ENCODE data around the gene CRY2. TPM values are rescaled to one million over a fixed set of nuclear protein-coding genes. Genes with fewer than 3 reads are reported as not detected.

Gene CRY2
- total RNA-seq, 6 experiments from 2014 or later, result 19.6 to 104 (median 31.5) TPM

DNA sequence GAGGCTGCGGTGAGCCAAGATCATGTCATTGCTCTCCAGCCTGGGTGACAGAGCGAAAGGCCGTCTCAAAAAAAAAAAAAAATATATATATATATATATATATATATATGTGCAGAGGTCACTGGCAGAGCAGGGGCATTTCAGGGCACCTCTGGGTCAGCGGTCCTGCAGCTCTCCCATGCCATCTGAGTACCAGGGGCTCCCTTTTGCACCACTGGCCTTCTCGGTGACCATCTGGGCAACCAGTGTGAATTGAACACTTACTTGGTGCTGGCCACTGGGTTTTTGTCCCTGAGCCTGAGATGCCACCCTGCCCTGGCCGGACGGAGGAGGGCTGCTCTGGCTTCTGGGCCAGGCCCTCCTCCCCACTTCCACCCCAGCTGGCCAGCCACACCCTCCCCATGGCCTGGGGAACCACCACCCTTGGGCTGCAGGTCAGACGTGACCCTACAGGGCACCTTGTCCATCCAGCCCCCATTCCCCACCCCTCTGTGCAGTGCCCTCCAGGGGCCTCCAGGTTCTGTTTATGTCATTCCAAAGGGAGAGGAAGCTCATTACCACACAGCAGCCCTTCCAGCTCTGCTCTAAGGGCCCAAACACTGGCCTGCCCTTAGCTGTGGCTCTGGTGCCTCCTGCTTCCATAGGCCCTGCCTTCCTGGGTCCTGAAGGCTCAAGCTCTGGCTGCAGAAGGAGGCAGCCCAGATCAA, 48.4 kb downstream of the CRY2 start:
- Histone ChIP-seq H3K27me3 (no peaks in the 10 kb centered on the region), H3K4me1 (peaks cover 0 to 24% (median 2%) of the 10 kb centered on the region in 4 donors), H3K9me3 (no peaks in the 10 kb centered on the region), H3K27ac (no peak overlapping the region), H3K4me3 (no peak overlapping the region), H3K36me3 (no peaks in the 10 kb centered on the region)
- DNase-seq (no peak), ATAC-seq (no peak)
- intact Hi-C loops (cut with DNase I), result no loop called here
- WGBS (ENCODE audit: insufficient coverage, low coverage, low lambda C conversion rate, missing lambda C conversion rate), result 70% methylated on average over 2 of the region's 8 CpGs
- TF ChIP-seq POLR2A (IDR thresholded peaks at IDR 0.05) (no peak), CTCF (IDR thresholded peaks at IDR 0.05) (no peak)

DNA sequence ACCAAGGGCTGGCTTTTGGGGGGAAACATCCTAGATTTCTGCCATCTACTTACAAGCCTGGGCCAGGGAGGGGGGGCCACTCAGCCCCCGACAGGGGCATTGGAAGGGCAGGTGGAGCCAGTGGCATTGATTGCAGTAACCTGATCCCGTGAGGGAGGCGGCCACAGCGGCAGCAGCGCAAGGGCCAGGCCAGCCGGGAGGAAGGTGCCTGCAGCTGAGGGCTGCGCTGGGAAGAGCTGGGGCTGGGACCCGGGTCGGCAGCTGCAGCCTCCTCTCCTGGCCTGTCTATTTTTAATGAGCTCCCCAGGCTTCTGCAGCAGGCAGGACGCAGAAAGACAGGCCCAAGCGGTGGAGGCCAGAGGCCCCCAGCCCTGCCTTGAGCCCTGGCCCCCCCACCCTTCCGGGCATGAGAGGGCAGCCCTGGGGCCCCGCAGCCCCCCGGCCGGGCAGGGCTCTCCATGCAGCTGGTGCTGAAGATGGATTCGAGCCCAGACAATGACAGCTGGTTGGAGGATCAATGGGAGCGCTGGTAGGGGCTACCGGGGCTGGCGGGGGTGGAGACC, 49.2 kb downstream of the CRY2 start:
- DNase-seq, result no peak
- H3K27ac ChIP-seq, result no peak overlapping the region
- 0% methylated on average over 4 of the region's 19 CpGs for WGBS (ENCODE audit: insufficient coverage, low coverage, low lambda C conversion rate, missing lambda C conversion rate)
- H3K36me3 ChIP-seq, result no peaks in the 10 kb centered on the region
- H3K9me3 ChIP-seq, result no peaks in the 10 kb centered on the region
- TF ChIP-seq POLR2A (IDR thresholded peaks at IDR 0.05) (no peak), CTCF (IDR thresholded peaks at IDR 0.05) (no peak)
- no peak for ATAC-seq
- no peaks in the 10 kb centered on the region for H3K27me3 ChIP-seq
- peaks cover 0 to 19% (median 2%) of the 10 kb centered on the region in 4 donors for H3K4me1 ChIP-seq
- intact Hi-C loops (cut with DNase I), result no loop called here
- H3K4me3 ChIP-seq, result no peak overlapping the region

GRCh38 chr11:45897556-45897955, 50.3 kb downstream of the CRY2 start:
- no CpG with 5 or more reads among the region's 6 CpGs for WGBS (ENCODE audit: insufficient coverage, low coverage, low lambda C conversion rate, missing lambda C conversion rate)
- Histone ChIP-seq H3K27ac (no peak overlapping the region), H3K27me3 (no peaks in the 10 kb centered on the region), H3K4me3 (no peak overlapping the region), H3K36me3 (no peaks in the 10 kb centered on the region), H3K4me1 (peaks cover 0 to 12% (median 2%) of the 10 kb centered on the region in 4 donors), H3K9me3 (no peaks in the 10 kb centered on the region)
- intact Hi-C loops (cut with DNase I), result no loop called here
- no peak for DNase-seq
- TF ChIP-seq CTCF (IDR thresholded peaks at IDR 0.05) (no peak), POLR2A (IDR thresholded peaks at IDR 0.05) (no peak)
- no peak for ATAC-seq

GRCh38 chr11:45899086-45899447, 51.8 kb downstream of the CRY2 start:
- ATAC-seq (no peak), DNase-seq (no peak)
- intact Hi-C loops (cut with DNase I), result no loop called here
- H3K9me3 ChIP-seq, result no peaks in the 10 kb centered on the region
- TF ChIP-seq POLR2A (IDR thresholded peaks at IDR 0.05), result no peak
- no peak for TF ChIP-seq CTCF (IDR thresholded peaks at IDR 0.05)
- WGBS (ENCODE audit: insufficient coverage, low coverage, low lambda C conversion rate, missing lambda C conversion rate), result 20% methylated on average over 1 of the region's 3 CpGs
- H3K4me1 ChIP-seq, result peaks cover 0 to 5% (median 2%) of the 10 kb centered on the region in 4 donors
- H3K36me3 ChIP-seq, result no peaks in the 10 kb centered on the region
- H3K27ac ChIP-seq, result no peak overlapping the region
- no peaks in the 10 kb centered on the region for H3K27me3 ChIP-seq
- no peak overlapping the region for H3K4me3 ChIP-seq
